Measurements from ENCODE around the gene GTF2B. TPM values are rescaled to one million over a fixed set of nuclear protein-coding genes. Genes with fewer than 3 reads are reported as not detected.

Gene GTF2B
- total and polyA plus RNA-seq, 9 of the 15 experiments (the other 6 are each of a cell fraction or from before 2014, with no cell fraction given), result 34.5 to 113 (median 66.0) TPM

- Histone ChIP-seq H3K4me3 (no peak overlapping the region), H3K9ac (ENCODE audit: insufficient read depth in 1 of 2, low read depth in 2 of 2, low read length in 2 of 2) (no peak overlapping the region), H2AFZ (ENCODE audit: low read depth, low read length) (no peak overlapping the region), H3K4me2 (ENCODE audit: insufficient read depth, low read length) (no peak overlapping the region), H3K79me2 (ENCODE audit: control insufficient read depth, insufficient read depth, low read length) (peaks cover 42% of the 10 kb centered on the region), H3K9me1 (ENCODE audit: control insufficient read depth, insufficient read depth, low read length) (no peaks in the 10 kb centered on the region), H3K27me3 (ENCODE audit: control insufficient read depth in 2 of 2, insufficient read depth in 2 of 2, low read length in 2 of 2) (no peaks in the 10 kb centered on the region), H3K36me3 (ENCODE audit: control insufficient read depth, insufficient read depth, low read length) (peaks cover 32% of the 10 kb centered on the region; the same call in 2 of the 3 replicates), H3K27ac (ENCODE audit: extremely low read depth, low read depth, low read length) (no peak overlapping the region), H3K9me3 (replicated peaks; ENCODE audit: control insufficient read depth, insufficient read depth, low read depth, low read length) (no peaks in the 10 kb centered on the region), H4K20me1 (replicated peaks; ENCODE audit: control insufficient read depth, insufficient read depth, low read length) (peaks cover 3% of the 10 kb centered on the region; the same call in 1 of the 2 replicates), H3K4me1 (replicated peaks in 1 of 2; ENCODE audit: control insufficient read depth in 2 of 2, insufficient read depth in 2 of 2, low read length in 2 of 2) (no peaks in the 10 kb centered on the region; a peak in 1 of 5 replicates)
- ATAC-seq (no peak), DNase-seq (ENCODE audit: extremely low read depth in 1 of 4, low spot score in 3 of 4) (no peak), FAIRE-seq (no peak)
- in situ Hi-C loops (cut with MboI) (no loop called here), intact Hi-C loops (cut with micrococcal nuclease) (loop anchor here (1.0 to 10.0 kb wide), 4 partner anchors 139 to 692 kb away; no protein-coding TSS in a partner anchor)
- POLR2A ChIA-PET, result interaction anchor here (0.8 to 1.8 kb wide), 3 partner anchors 11 to 15 kb away, joined by 3 to 7 read pairs (median 4); partner anchors contain the start of gene GTF2B
- TF ChIP-seq SRSF3 (IDR thresholded peaks at IDR 0.05; ENCODE audit: insufficient read depth, low read length), result no peak
- peak; percentile 43; the same call in 1 of the 2 replicates for TF ChIP-seq C11orf30 (IDR thresholded peaks at IDR 0.05; ENCODE audit: low read depth)
- no peak for TF ChIP-seq KAT2B (IDR thresholded peaks at IDR 0.05; ENCODE audit: low read depth, low read length)
- TF ChIP-seq ZNF316 (IDR thresholded peaks at IDR 0.05), result peak; percentile 67
- CTCF ChIA-PET (ENCODE audit: low intra/inter-chr PET ratio), result interaction anchor here (0.7 to 1.7 kb wide), 3 partner anchors 77 to 221 kb away, joined by 3 to 10 read pairs (median 3); no protein-coding TSS in a partner anchor
- no TSS peak for BruUV-seq (replicated peaks)
- WGBS (ENCODE audit: insufficient coverage, low coverage, missing lambda C conversion rate), result 73% methylated on average over 5 of the region's 5 CpGs
Observed at GRCh38 chr1:88876573-88877365, 14.6 kb downstream of the GTF2B start.

Measured in K562 (cell line).